Caco-2 (cell line): ENCODE results near the gene HHAT. TPM values are rescaled to one million over a fixed set of nuclear protein-coding genes. Genes with fewer than 3 reads are reported as not detected.

Source experiments
- BruUV-seq: library from RNA; stranded (reverse); fragments of 400-500 nt; replicated peaks from 2 replicates; lab custom pipeline; 2021; lab: Mats Ljungman, UMichigan
- CTCF ChIA-PET: fragments of 300-600 bp; sonication (Branson Sonifier 250); formaldehyde crosslinking; loops from one replicate; lab custom pipeline; 2022; ENCODE audit warnings: antibody characterized with exemption; lab: Charles Lee
- POLR2A ChIA-PET: fragments of 300-600 bp; sonication (Branson Sonifier 250); formaldehyde crosslinking; loops from one replicate; lab custom pipeline; 2022; ENCODE audit warnings: antibody characterized with exemption; lab: Charles Lee
- DNase-seq, 2 experiments: peaks; one replicate each; pipeline versions ENCODE4 v3.0.0 to v3.0.0-alpha.2; 2020 to 2022
- H3K27me3 ChIP-seq: replicated peaks from 2 replicates; pipeline ENCODE4 v1.6.0; 2011; ENCODE audit warnings: low read length; ENCODE audit not compliant: control insufficient read depth, insufficient read depth
- H3K36me3 ChIP-seq: 2 replicates; pipeline ENCODE4 v1.5.1; 2011; ENCODE audit warnings: low read length; ENCODE audit not compliant: control insufficient read depth, insufficient read depth
- H3K4me1 ChIP-seq: fragments of 250-450 bp; sonication (Bioruptor Pico); 2 replicates; pipeline ENCODE4 v1.5.1; 2020; ENCODE audit warnings: mild to moderate bottlenecking
- H3K4me3 ChIP-seq: 2 replicates; pipeline ENCODE4 v1.5.1; 2011; ENCODE audit warnings: low read depth, mild to moderate bottlenecking, control low read depth, low read length
- H3K9me3 ChIP-seq: fragments of 250-450 bp; sonication (Bioruptor Pico); 2 replicates; pipeline ENCODE4 v1.5.1; 2020; ENCODE audit warnings: mild to moderate bottlenecking, moderate library complexity
- H3K27ac Mint-ChIP-seq: one replicate; pipeline ENCODE4 v1.8.0; 2022; ENCODE audit warnings: mixed read lengths; ENCODE audit not compliant: unreplicated experiment
- H3K27me3 Mint-ChIP-seq: one replicate; pipeline ENCODE4 v1.8.0; 2022; ENCODE audit warnings: mixed read lengths; ENCODE audit not compliant: insufficient read depth, unreplicated experiment
- H3K36me3 Mint-ChIP-seq: one replicate; pipeline ENCODE4 v1.8.0; 2022; ENCODE audit warnings: mild to moderate bottlenecking, mixed read lengths; ENCODE audit not compliant: insufficient read depth, unreplicated experiment
- H3K4me1 Mint-ChIP-seq: one replicate; pipeline ENCODE4 v1.8.0; 2022; ENCODE audit warnings: low read depth, mixed read lengths; ENCODE audit not compliant: unreplicated experiment
- H3K4me3 Mint-ChIP-seq: one replicate; pipeline ENCODE4 v1.8.0; 2022; ENCODE audit warnings: mild to moderate bottlenecking, moderate library complexity, mixed read lengths; ENCODE audit not compliant: unreplicated experiment
- H3K9me3 Mint-ChIP-seq: one replicate; pipeline ENCODE4 v1.8.0; 2022; ENCODE audit warnings: mixed read lengths; ENCODE audit not compliant: unreplicated experiment
- CTCF ChIP-seq, 2 experiments: fragments of 200-600 bp in 1 of 2; IDR thresholded peaks; 1 replicate in 1 of 2; 2 replicates in 1 of 2; pipeline versions ENCODE4 v1.5.1 to v1.8.0; 2011 to 2022; ENCODE audit warnings: antibody characterized with exemption in 1 of 2, control low read depth in 1 of 2, inconsistent platforms in 1 of 2, low read depth in 1 of 2, low read length in 1 of 2, mild to moderate bottlenecking in 1 of 2, moderate library complexity in 1 of 2; ENCODE audit not compliant: insufficient read depth in 1 of 2, severe bottlenecking in 1 of 2, unreplicated experiment in 1 of 2
- intact Hi-C: fragments of 100-400 bp; cut with micrococcal nuclease; formaldehyde crosslinking; loops from one replicate; pipeline ENCODE4 v1.10.0; 2022; ENCODE audit not compliant: unreplicated experiment
- total RNA-seq: library from RNA; stranded (reverse); gene quantifications from 2 replicates; pipeline ENCODE4 v1.2.3, GENCODE V29; 2022

Gene HHAT
- total RNA-seq, 1 experiment from 2014 or later, result 3.9 TPM

DNA sequence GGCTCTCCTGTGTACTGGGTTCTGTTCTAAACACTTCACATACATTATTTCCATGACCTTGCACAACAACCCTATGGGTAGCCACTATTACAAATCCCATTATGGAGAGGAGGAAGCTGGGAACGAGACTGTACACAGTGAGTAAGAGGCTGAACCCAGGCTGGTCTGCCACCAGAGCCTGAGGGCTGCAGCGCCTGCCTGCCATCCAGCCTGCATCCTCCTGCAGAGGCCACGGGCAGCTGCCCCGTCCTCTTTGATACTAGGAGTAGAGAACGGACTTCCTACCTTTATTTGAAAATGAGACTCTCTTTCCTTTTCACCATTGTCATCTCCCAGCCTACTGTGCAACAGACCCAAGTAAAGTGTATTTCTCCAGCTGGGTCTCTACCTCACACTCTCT, 370.0 kb downstream of the HHAT start:
- Histone ChIP-seq H3K36me3 (no peaks in the 10 kb centered on the region), H3K9me3 (no peaks in the 10 kb centered on the region), H3K4me3 (no peak overlapping the region), H3K4me1 (no peaks in the 10 kb centered on the region), H3K27me3 (no peaks in the 10 kb centered on the region)
- no peaks in the 10 kb centered on the region for H3K4me1 Mint-ChIP-seq
- no peak for DNase-seq
- BruUV-seq, result no TSS peak
- no peak for TF ChIP-seq CTCF (IDR thresholded peaks at IDR 0.05; ENCODE audit: insufficient read depth in 1 of 2, low read depth in 1 of 2, low read length in 1 of 2, severe bottlenecking in 1 of 2, unreplicated experiment in 1 of 2)
- intact Hi-C loops, result loop anchor here (10.0 kb wide), 1 partner anchor 114 kb away; no protein-coding TSS in a partner anchor
- POLR2A ChIA-PET, result no interaction called here
- H3K27me3 Mint-ChIP-seq, result peaks cover 14% of the 10 kb centered on the region
- no peaks in the 10 kb centered on the region for H3K36me3 Mint-ChIP-seq
- CTCF ChIA-PET, result no interaction called here
- peaks cover 12% of the 10 kb centered on the region for H3K9me3 Mint-ChIP-seq
- no peak overlapping the region for H3K27ac Mint-ChIP-seq
- no peak overlapping the region for H3K4me3 Mint-ChIP-seq

DNA sequence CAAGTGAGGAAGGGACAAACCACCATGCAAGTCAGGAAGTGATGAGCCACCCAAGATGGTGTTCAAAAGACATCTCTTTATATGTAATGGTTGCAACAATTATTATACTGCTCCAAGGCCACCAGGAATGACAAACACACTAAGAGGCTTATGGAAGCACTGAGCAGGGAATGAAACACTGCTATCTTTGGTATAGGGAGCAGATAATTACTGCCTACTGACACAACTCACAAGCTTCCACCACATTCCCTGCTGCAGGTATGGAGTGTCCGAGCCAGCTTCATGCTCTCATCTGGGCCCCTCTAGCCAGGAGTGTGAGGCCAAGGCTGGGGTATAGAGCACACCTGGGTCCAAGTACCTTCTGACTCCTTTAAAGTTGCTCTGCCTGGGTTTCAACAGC, 371.4 kb downstream of the HHAT start:
- H3K27me3 Mint-ChIP-seq, result peaks cover 14% of the 10 kb centered on the region
- Histone ChIP-seq H3K4me1 (no peaks in the 10 kb centered on the region), H3K36me3 (no peaks in the 10 kb centered on the region), H3K4me3 (no peak overlapping the region), H3K9me3 (no peaks in the 10 kb centered on the region), H3K27me3 (no peaks in the 10 kb centered on the region)
- H3K36me3 Mint-ChIP-seq, result no peaks in the 10 kb centered on the region
- H3K27ac Mint-ChIP-seq, result no peak overlapping the region
- intact Hi-C loops, result no loop called here
- peaks cover 12% of the 10 kb centered on the region for H3K9me3 Mint-ChIP-seq
- ChIA-PET POLR2A (no interaction called here), CTCF (no interaction called here)
- no peak for TF ChIP-seq CTCF (IDR thresholded peaks at IDR 0.05; ENCODE audit: insufficient read depth in 1 of 2, low read depth in 1 of 2, low read length in 1 of 2, severe bottlenecking in 1 of 2, unreplicated experiment in 1 of 2)
- BruUV-seq, result no TSS peak
- no peaks in the 10 kb centered on the region for H3K4me1 Mint-ChIP-seq
- no peak overlapping the region for H3K4me3 Mint-ChIP-seq
- no peak for DNase-seq

DNA sequence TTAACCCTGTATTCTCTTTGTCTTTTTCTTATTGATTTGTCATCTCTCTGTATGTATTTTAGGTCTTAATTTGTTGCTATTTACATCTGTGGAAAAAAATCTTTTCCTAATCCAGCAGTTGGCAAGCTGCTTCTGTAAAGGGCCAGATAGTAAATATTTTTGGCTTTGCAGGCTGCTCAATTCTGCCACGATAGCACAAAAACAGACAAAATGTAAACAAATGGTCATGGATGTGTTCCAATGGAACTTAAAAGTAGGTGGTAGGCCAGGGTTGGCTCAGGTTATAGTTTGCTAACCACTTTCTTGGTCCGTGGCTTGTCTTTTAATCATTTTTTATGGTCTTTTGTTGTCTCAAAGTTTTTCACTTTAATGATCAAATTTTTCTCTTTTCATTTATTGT, 371.8 kb downstream of the HHAT start:
- no peaks in the 10 kb centered on the region for H3K36me3 Mint-ChIP-seq
- H3K4me3 Mint-ChIP-seq, result no peak overlapping the region
- no peak for TF ChIP-seq CTCF (IDR thresholded peaks at IDR 0.05; ENCODE audit: insufficient read depth in 1 of 2, low read depth in 1 of 2, low read length in 1 of 2, severe bottlenecking in 1 of 2, unreplicated experiment in 1 of 2)
- CTCF ChIA-PET, result no interaction called here
- Histone ChIP-seq H3K36me3 (no peaks in the 10 kb centered on the region), H3K27me3 (no peaks in the 10 kb centered on the region), H3K4me3 (no peak overlapping the region), H3K4me1 (no peaks in the 10 kb centered on the region), H3K9me3 (no peaks in the 10 kb centered on the region)
- H3K9me3 Mint-ChIP-seq, result peaks cover 12% of the 10 kb centered on the region
- peaks cover 14% of the 10 kb centered on the region for H3K27me3 Mint-ChIP-seq
- no peak overlapping the region for H3K27ac Mint-ChIP-seq
- no peak for DNase-seq
- H3K4me1 Mint-ChIP-seq, result no peaks in the 10 kb centered on the region
- no TSS peak for BruUV-seq
- POLR2A ChIA-PET, result no interaction called here
- intact Hi-C loops, result no loop called here
